Measurements from ENCODE around the gene NNMT. TPM values are rescaled to one million over a fixed set of nuclear protein-coding genes. Genes with fewer than 3 reads are reported as not detected.
A peak's percentile ranks its signal among the peaks of the same experiment; 100 is the strongest.

The NNMT gene
- total RNA-seq, 8 experiments from 2014 or later: 0.22 to 73.1 (median 3.0) TPM

DNA sequence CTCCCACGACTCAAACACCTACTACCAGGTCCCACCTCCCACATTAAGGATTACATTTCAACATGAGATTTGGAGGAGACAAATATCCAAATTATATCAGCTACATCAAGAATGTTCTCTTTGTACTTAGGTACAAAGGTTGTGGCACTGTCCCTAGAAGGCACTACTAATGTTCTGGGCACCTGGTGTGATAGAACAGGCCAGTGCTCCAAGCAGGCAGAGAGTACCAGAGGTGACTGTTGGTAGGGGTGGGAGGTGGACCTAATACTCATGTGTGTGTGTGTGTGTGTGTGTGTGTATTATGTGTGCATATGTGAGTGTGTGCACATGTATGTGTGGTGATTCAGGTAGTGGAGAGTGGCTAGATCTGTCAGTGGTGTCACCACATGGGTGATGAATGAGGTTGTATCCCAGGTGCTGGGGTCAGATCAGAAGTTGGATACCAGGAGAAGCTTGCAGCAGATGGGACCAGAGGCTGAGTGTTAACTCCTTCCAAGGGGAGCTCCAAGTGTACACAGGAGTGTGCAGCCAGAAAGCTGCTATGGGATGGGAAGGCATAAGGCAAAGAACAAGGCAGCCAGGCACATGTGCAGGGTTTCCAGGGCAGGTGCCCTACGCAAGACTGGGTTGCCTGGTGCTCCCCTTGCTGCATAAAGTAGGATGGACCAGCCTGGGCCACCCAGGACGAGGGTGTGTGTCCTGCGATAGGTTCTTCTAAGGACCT lies 17.7 kb upstream of the NNMT start:
- no peak overlapping the region for H3K27ac ChIP-seq
- WGBS, 10 experiments: 10 to 84% (median 50%) methylated on average over 1 to 3 of the region's 4 CpGs; no CpG with 5 or more reads in 5 of the 10 experiments
- no peak for ATAC-seq (replicated peaks in 6 of 8)
- no peak overlapping the region for H3K4me3 ChIP-seq
- in situ Hi-C loops (cut with MboI; ENCODE audit: low pct_unique_long_range_greater_than_20kb in 2 of 9, low sequenced_read_pairs in 9 of 9, unreplicated experiment in 9 of 9): loop anchor here in 1 of 9 experiments (10.0 kb wide), 1 partner anchor 284 kb away; no protein-coding TSS in a partner anchor
- H3K4me1 ChIP-seq (replicated peaks in 1 of 2): peaks cover 0 to 4% of the 10 kb centered on the region in 2 donors

DNA sequence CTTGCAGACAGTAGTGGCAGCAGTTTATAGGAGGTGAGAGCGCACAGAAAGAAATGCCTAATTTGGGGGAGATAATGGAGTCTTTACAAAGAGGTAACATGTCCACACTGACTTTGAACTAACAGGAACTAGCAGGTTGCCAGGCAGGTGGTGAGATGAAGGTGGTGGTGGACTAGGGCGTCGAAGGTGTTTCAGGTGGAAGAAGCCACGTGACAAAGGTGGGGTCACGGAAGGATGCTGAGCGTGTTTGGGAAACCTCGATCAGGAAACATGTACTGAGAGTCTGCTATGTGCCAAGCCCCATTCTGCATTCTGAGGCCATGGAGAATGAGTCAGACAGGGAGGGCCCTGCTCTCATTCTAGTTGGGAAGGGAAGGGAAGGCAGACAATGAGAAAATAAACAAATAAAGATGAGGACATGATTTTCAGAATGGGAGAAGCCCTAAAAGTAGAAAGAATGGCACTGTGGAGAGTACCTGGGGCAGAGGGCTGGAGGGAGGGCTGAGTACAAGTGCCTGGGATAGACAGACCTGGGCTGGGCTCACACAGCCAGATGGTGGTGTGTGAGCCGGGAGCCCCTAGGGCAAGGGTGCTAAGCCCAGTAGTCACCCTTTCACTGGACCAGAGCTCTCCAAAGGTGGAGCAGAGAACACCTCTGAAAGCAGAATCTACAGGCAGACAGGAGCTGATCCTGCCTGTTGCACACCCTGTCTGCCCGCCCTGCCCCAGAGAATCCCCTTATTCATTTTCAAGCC lies 16.2 kb upstream of the NNMT start:
- WGBS, 10 experiments: 0 to 96% (median 83%) methylated on average over 1 to 7 of the region's 9 CpGs
- Histone ChIP-seq H3K27ac (no peak overlapping the region), H3K4me1 (replicated peaks in 1 of 2) (peaks cover 0 to 4% of the 10 kb centered on the region in 2 donors), H3K4me3 (no peak overlapping the region)
- ATAC-seq (replicated peaks in 6 of 8): peak; percentile 13 to 86 (median 20)
- in situ Hi-C loops (cut with MboI; ENCODE audit: low pct_unique_long_range_greater_than_20kb in 2 of 9, low sequenced_read_pairs in 9 of 9, unreplicated experiment in 9 of 9): loop anchor here in 2 of 9 experiments (10.0 kb wide), 2 partner anchors 285 to 485 kb away; no protein-coding TSS in a partner anchor

DNA sequence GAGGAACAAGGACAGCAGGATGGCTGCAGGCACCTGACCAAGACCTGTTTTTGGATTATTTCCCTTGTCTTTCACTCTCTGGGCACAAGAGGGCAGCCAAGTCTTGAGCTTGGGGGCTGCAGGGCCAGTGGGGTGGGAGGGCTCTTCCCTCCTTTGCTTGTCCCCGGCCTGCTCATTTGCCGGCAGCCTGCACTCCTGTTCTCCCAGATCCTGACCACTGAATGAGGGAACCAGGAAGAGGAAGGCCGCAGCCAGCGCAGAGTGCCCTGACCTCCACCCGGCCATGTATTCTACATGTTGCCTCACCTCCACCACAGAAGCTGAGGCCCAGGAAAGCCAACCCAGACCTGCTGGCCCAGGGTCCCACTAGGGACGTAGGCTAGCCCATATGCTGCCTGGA lies 15.5 kb upstream of the NNMT start:
- in situ Hi-C loops (cut with MboI; ENCODE audit: low pct_unique_long_range_greater_than_20kb in 2 of 9, low sequenced_read_pairs in 9 of 9, unreplicated experiment in 9 of 9): loop anchor here in 1 of 9 experiments (10.0 kb wide), 1 partner anchor 484 kb away; no protein-coding TSS in a partner anchor
- WGBS, 10 experiments: 0 to 14% (median 0%) methylated on average over 1 to 3 of the region's 6 CpGs; no CpG with 5 or more reads in 7 of the 10 experiments
- peak; percentile 69 to 98 (median 91) for ATAC-seq (replicated peaks in 6 of 8)
- H3K4me1 ChIP-seq (replicated peaks in 1 of 2): peaks cover 0 to 4% of the 10 kb centered on the region in 2 donors
- H3K4me3 ChIP-seq: no peak overlapping the region
- no peak overlapping the region for H3K27ac ChIP-seq

DNA sequence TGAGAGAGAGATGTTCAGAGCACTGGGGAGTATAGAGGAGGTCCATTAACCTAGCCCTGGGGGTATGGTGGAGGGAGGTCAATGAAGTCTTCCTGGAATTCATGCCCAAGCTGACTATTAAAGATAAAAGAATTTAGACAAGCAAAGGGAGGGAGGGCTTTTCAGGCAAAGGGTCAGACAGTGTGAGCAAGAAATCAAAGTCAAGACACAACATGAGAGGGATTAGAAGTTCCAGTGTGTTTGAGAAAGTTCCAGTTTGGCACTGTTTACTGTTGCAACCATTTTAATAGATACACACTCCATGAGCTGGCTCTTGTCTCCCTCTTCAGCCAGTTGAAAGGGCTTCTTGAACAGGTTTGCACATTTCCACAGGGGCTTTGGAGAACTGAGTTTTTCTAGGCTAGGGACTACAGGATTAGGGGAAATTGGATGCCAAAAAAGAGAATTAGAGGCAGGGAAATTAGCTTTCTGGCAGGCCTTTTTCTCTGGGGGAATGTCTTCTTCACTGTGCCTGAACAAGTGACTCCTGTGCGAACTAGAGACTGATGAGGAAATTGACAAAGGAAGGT lies 14.7 kb upstream of the NNMT start:
- in situ Hi-C loops (cut with MboI; ENCODE audit: low pct_unique_long_range_greater_than_20kb in 2 of 9, low sequenced_read_pairs in 9 of 9, unreplicated experiment in 9 of 9): loop anchor here in 1 of 9 experiments (10.0 kb wide), 1 partner anchor 483 kb away; no protein-coding TSS in a partner anchor
- Histone ChIP-seq H3K27ac (no peak overlapping the region), H3K4me3 (no peak overlapping the region), H3K4me1 (replicated peaks in 1 of 2) (peaks cover 0 to 4% of the 10 kb centered on the region in 2 donors)
- 40 to 100% (median 80%) methylated on average over 1 of the region's 1 CpG; no CpG with 5 or more reads in 6 of the 10 experiments for WGBS, 10 experiments
- no peak for ATAC-seq (replicated peaks in 6 of 8)

DNA sequence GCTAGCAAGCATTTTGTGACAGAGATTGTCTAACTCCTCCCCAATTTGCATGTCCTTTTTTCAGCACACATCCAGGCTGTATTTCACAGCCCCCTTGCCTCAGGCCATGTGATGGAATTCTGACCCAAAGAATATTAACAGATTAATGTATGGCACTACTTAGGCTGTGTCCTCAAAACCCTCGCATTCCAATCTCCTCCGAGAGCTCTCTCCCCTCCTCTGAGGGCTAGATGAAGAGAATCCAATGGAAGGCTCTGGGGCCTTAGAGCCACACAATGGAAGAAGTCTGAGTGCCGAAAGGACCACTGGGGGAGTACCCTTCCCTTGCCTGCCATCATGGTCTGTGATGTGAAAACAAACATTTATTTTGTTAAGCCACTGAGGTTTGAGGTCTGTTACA lies 13.7 kb upstream of the NNMT start:
- H3K4me1 ChIP-seq (replicated peaks in 1 of 2): peaks cover 0 to 4% of the 10 kb centered on the region in 2 donors
- 20 to 100% (median 88%) methylated on average over 1 to 3 of the region's 3 CpGs; no CpG with 5 or more reads in 4 of the 10 experiments for WGBS, 10 experiments
- in situ Hi-C loops (cut with MboI; ENCODE audit: low pct_unique_long_range_greater_than_20kb in 2 of 9, low sequenced_read_pairs in 9 of 9, unreplicated experiment in 9 of 9): loop anchor here in 1 of 9 experiments (10.0 kb wide), 1 partner anchor 482 kb away; no protein-coding TSS in a partner anchor
- no peak overlapping the region for H3K27ac ChIP-seq
- H3K4me3 ChIP-seq: no peak overlapping the region
- no peak for ATAC-seq (replicated peaks in 6 of 8)

DNA sequence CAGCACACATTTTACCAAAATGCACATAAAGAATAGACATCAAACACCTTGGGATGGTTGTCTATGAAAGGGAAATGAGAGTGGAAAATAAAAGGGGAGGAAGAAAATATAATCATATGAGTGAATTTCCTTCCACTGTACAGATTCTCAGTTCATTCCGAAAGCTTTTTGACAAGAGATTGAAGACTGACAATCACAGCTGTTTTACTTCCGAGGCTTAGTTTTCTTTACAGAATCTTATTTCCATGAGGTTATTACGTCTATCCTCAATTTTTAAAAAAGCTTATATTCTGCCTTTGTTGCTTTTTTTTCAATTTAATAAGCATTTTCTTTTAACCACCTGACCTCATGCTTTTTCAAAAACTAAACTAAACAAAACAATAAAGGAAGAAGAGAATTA lies 12.8 kb upstream of the NNMT start:
- Histone ChIP-seq H3K27ac (no peak overlapping the region), H3K4me3 (no peak overlapping the region), H3K4me1 (replicated peaks in 1 of 2) (peaks cover 0 to 4% of the 10 kb centered on the region in 2 donors)
- in situ Hi-C loops (cut with MboI; ENCODE audit: low pct_unique_long_range_greater_than_20kb in 2 of 9, low sequenced_read_pairs in 9 of 9, unreplicated experiment in 9 of 9): loop anchor here in 1 of 9 experiments (10.0 kb wide), 1 partner anchor 481 kb away; no protein-coding TSS in a partner anchor
- WGBS, 10 experiments: 78 to 100% (median 88%) methylated on average over 1 to 3 of the region's 3 CpGs
- ATAC-seq (replicated peaks in 6 of 8): no peak

DNA sequence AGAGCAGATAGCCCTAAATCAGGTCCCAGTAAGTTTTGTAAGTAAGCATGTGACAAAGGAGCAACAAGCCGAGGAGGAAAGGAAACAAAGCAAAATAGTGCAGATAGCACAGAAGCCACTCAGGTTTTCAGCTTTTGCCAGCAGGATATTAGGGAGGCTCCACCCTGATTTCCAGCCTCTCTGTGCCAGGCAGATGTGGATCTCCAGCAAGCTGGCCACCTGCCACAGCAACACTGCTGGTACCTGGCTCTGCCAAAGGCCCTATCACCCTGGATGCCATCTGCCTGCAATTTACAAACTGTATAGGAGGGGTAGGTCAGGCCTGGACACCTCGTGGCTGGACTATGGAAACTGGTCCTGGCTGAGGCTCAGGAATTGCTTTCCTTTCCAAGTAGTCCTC lies 12.2 kb upstream of the NNMT start:
- Histone ChIP-seq H3K4me1 (replicated peaks in 1 of 2) (peaks cover 0 to 4% of the 10 kb centered on the region in 2 donors), H3K4me3 (no peak overlapping the region), H3K27ac (no peak overlapping the region)
- in situ Hi-C loops (cut with MboI; ENCODE audit: low pct_unique_long_range_greater_than_20kb in 2 of 9, low sequenced_read_pairs in 9 of 9, unreplicated experiment in 9 of 9): loop anchor here in 1 of 9 experiments (10.0 kb wide), 1 partner anchor 481 kb away; no protein-coding TSS in a partner anchor
- ATAC-seq (replicated peaks in 6 of 8): no peak
- WGBS, 10 experiments: 34 to 100% (median 70%) methylated on average over 1 to 2 of the region's 2 CpGs; no CpG with 5 or more reads in 4 of the 10 experiments

DNA sequence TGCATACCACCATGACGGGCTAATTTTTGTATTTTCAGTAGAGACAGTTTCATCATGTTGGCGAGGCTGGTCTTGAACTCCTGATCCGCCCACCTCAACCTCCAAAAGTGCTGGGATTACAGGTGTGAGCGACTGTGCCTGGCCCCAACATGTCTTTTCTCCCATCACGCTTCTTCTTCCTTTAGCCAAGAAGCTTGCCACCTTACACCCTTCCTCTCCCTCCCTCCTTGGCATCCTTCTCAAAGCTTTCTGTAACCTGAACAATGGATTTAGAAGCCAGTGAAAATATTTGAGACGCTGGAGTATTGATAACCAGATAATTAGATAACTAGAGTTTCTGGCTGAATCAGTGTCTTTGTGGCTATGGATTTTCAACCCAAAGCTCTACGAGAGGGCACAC lies 11.3 kb upstream of the NNMT start:
- Histone ChIP-seq H3K4me3 (no peak overlapping the region), H3K27ac (no peak overlapping the region), H3K4me1 (replicated peaks in 1 of 2) (peaks cover 0 to 4% of the 10 kb centered on the region in 2 donors)
- 52 to 100% (median 93%) methylated on average over 1 to 7 of the region's 7 CpGs; no CpG with 5 or more reads in 3 of the 10 experiments for WGBS, 10 experiments
- no peak for ATAC-seq (replicated peaks in 6 of 8)
- in situ Hi-C loops (cut with MboI; ENCODE audit: low pct_unique_long_range_greater_than_20kb in 2 of 9, low sequenced_read_pairs in 9 of 9, unreplicated experiment in 9 of 9): loop anchor here in 1 of 9 experiments (10.0 kb wide), 1 partner anchor 480 kb away; no protein-coding TSS in a partner anchor

DNA sequence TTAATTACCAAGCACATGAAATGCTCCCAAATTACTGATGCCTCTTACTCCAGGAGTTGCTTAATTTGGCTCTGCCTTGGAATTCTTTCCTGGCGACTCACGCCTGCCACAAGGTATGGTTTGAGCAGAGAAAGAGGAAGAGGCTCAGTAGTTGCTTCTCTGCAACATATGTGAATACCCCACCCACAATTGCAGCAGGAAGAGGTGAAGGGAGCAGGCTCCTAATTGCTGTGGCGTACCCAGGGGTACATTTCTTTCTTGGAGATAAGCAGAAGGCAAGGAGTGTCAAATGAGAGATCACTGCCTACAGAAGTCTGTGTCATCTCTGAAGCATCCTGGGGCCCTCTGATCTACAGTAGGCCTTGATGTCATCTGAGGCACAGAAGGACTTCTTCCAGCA lies 10.6 kb upstream of the NNMT start:
- 28 to 95% (median 73%) methylated on average over 1 to 2 of the region's 3 CpGs; no CpG with 5 or more reads in 4 of the 10 experiments for WGBS, 10 experiments
- in situ Hi-C loops (cut with MboI; ENCODE audit: low pct_unique_long_range_greater_than_20kb in 2 of 9, low sequenced_read_pairs in 9 of 9, unreplicated experiment in 9 of 9): loop anchor here in 1 of 9 experiments (10.0 kb wide), 1 partner anchor 479 kb away; no protein-coding TSS in a partner anchor
- Histone ChIP-seq H3K27ac (no peak overlapping the region), H3K4me1 (replicated peaks in 1 of 2) (peaks cover 0 to 4% of the 10 kb centered on the region in 2 donors), H3K4me3 (no peak overlapping the region)
- no peak for ATAC-seq (replicated peaks in 6 of 8)

DNA sequence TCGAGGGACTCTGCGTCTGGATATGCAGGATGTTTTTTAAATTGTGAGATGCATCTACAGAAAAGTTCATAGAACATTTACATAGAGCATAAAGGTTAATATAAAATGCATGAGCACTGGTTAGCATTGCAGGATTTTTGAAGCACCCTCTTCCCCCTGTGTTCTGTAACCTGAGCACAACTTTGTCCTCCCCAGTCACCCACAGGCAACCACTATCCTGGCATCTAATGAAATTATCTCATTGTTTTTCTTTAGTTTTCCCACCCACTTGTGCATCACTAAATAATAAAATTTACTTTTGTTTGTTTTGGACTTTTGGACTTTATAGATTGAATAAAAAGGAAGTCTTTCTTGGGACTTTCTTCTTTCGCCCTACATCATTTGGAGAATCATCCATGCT lies 10.0 kb upstream of the NNMT start:
- 72 to 100% (median 91%) methylated on average over 1 to 3 of the region's 3 CpGs; no CpG with 5 or more reads in 2 of the 10 experiments for WGBS, 10 experiments
- no peak for ATAC-seq (replicated peaks in 6 of 8)
- H3K4me1 ChIP-seq (replicated peaks in 1 of 2): no peaks in the 10 kb centered on the region
- H3K4me3 ChIP-seq: no peak overlapping the region
- in situ Hi-C loops (cut with MboI; ENCODE audit: low pct_unique_long_range_greater_than_20kb in 2 of 9, low sequenced_read_pairs in 9 of 9, unreplicated experiment in 9 of 9): loop anchor here in 1 of 9 experiments (10.0 kb wide), 1 partner anchor 479 kb away; no protein-coding TSS in a partner anchor
- no peak overlapping the region for H3K27ac ChIP-seq

DNA sequence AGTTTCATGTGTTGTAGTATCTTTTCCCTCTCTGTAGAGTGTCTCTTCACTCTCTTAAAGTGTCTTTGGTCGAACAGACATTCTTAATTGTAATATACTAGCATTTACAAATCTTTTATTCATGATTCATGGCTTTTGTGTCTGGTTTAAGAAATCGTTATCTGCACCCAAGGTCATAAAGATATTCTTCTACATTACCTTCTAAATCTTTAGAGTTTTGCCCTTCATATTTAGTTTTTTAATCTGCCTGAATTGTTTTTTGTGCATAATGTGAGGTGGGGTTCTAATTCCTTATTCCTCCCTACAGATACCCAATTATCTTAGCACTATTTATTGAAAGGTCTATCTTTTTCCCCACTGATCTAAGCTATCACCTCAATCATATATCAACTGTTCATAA lies 9.0 kb upstream of the NNMT start:
- H3K4me3 ChIP-seq: no peak overlapping the region
- no peaks in the 10 kb centered on the region for H3K4me1 ChIP-seq (replicated peaks in 1 of 2)
- 30 to 94% (median 78%) methylated on average over 1 to 2 of the region's 2 CpGs for WGBS, 10 experiments
- no peak overlapping the region for H3K27ac ChIP-seq
- in situ Hi-C loops (cut with MboI; ENCODE audit: low pct_unique_long_range_greater_than_20kb in 2 of 9, low sequenced_read_pairs in 9 of 9, unreplicated experiment in 9 of 9): loop anchor here in 1 of 9 experiments (10.0 kb wide), 1 partner anchor 478 kb away; no protein-coding TSS in a partner anchor
- ATAC-seq (replicated peaks in 6 of 8): no peak

DNA sequence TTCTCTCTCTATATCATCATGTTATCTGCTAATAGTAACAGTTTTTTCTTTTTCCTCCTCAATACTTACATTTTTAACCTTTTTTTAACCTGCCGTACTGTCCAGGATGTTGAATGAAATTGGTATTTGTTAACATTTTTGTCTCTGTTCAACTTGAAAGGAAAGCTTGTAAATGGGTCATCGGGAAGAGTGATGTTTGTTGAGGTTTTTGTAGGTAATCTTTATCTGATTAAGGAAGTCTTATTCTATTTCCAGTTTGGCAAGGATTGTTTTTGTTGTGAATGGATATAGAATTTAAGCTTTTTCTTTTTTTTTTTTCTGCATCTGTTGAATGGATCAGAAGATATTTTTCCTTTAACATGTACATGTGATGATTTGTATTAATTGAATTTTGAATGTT lies 8.1 kb upstream of the NNMT start:
- H3K4me3 ChIP-seq: no peak overlapping the region
- no peaks in the 10 kb centered on the region for H3K4me1 ChIP-seq (replicated peaks in 1 of 2)
- no peak overlapping the region for H3K27ac ChIP-seq
- WGBS, 10 experiments: 54 to 100% (median 89%) methylated on average over 1 to 2 of the region's 2 CpGs
- in situ Hi-C loops (cut with MboI; ENCODE audit: low pct_unique_long_range_greater_than_20kb in 2 of 9, low sequenced_read_pairs in 9 of 9, unreplicated experiment in 9 of 9): loop anchor here in 1 of 9 experiments (10.0 kb wide), 1 partner anchor 477 kb away; no protein-coding TSS in a partner anchor
- no peak for ATAC-seq (replicated peaks in 6 of 8)

Measured in motor neuron (in vitro differentiated cells).